Testis (tissue), 2 donors: ENCODE results near the gene ACAD9.

Source experiments
- CTCF ChIP-seq, 3 experiments: fragments of 450-650 bp in 2 of 3; fragments of 200-600 bp in 1 of 3; sonication (generic) in 1 of 3; IDR thresholded peaks; one replicate each; pipeline ENCODE4 v1.5.1; 2016 to 2019; ENCODE audit warnings: antibody characterized with exemption in 3 of 3, mild to moderate bottlenecking in 2 of 3, moderate library complexity in 1 of 3
- POLR2A ChIP-seq: fragments of 450-650 bp; IDR thresholded peaks from one replicate; pipeline ENCODE4 v1.6.1; 2017; ENCODE audit warnings: antibody characterized with exemption, mild to moderate bottlenecking, moderate library complexity

- TF ChIP-seq POLR2A = no peak
- TF ChIP-seq CTCF (IDR thresholded peaks at IDR 0.05) = no peak
Observed at GRCh38 chr3:128945041-128945877, 65.8 kb downstream of the ACAD9 start.
